Right renal pelvis (tissue), 4 donors: ENCODE data around the gene THAP8. TPM values are rescaled to one million over a fixed set of nuclear protein-coding genes. Genes with fewer than 3 reads are reported as not detected.
A peak's percentile ranks its signal among the peaks of the same experiment; 100 is the strongest.

Source experiments
- DNase-seq, 4 donors: peaks; one replicate each; pipeline ENCODE4 v3.0.0-alpha.2; 2013; ENCODE audit warnings: low read depth in 4 of 4, low spot score in 3 of 4, missing footprints in 1 of 4
- polyA plus RNA-seq, 4 donors: library from polyadenylated mRNA; unstranded; fragments of 120-200 nt; gene quantifications; one replicate each; pipeline ENCODE4 v1.2.1, GENCODE V29; 2013; ENCODE audit not compliant: insufficient read length in 4 of 4

The THAP8 gene
- polyA plus RNA-seq, 4 donors, result 11.6 to 17.0 (median 12.3) TPM

GRCh38 chr19:36030264-36031148 is 23.6 kb downstream of the THAP8 start:
- DNase-seq, result no peak

- DNase-seq, result no peak
Measured at GRCh38 chr19:36028313-36029041, 25.6 kb downstream of the THAP8 start.

- no peak for DNase-seq
Measured at GRCh38 chr19:36027696-36028095, 26.4 kb downstream of the THAP8 start.

GRCh38 chr19:36026091-36026876 is 27.8 kb downstream of the THAP8 start:
- no peak for DNase-seq

- no peak for DNase-seq
Measured at GRCh38 chr19:36025541-36025940, 28.5 kb downstream of the THAP8 start.

- DNase-seq, result no peak
Measured at GRCh38 chr19:36023432-36023831, 30.7 kb downstream of the THAP8 start.

GRCh38 chr19:36019061-36019670 is 34.9 kb downstream of the THAP8 start:
- DNase-seq, result no peak

- DNase-seq, result peak; percentile 94 to 97 (median 95)
Measured at GRCh38 chr19:36014012-36014924, 39.8 kb downstream of the THAP8 start, which contains the start of gene ALKBH6. TSS of gene ALKBH6 (minus strand) at chr19:36014213. CDS start at chr19:36013397, 816 bp downstream.

- DNase-seq, result no peak
Measured at GRCh38 chr19:36013280-36014011, 40.6 kb downstream of the THAP8 start.

GRCh38 chr19:36010402-36010801 is 43.7 kb downstream of the THAP8 start:
- no peak for DNase-seq

GRCh38 chr19:36009633-36010379 is 44.3 kb downstream of the THAP8 start:
- no peak for DNase-seq

- DNase-seq, result no peak
Measured at GRCh38 chr19:36009220-36009619, 44.9 kb downstream of the THAP8 start.

- DNase-seq, result peak in 1 of 4 donors; percentile 54
Measured at GRCh38 chr19:36008336-36008978, 45.6 kb downstream of the THAP8 start, which contains the start of gene SYNE4. TSS of gene SYNE4 (minus strand) at chr19:36008813. CDS start at chr19:36008681, 132 bp downstream.

GRCh38 chr19:36006955-36007354 is 47.1 kb downstream of the THAP8 start:
- DNase-seq, result no peak

- DNase-seq, result no peak
Measured at GRCh38 chr19:36003284-36003683, 50.8 kb downstream of the THAP8 start.

GRCh38 chr19:36001605-36002004 is 52.5 kb downstream of the THAP8 start:
- no peak for DNase-seq

- DNase-seq, result no peak
Measured at GRCh38 chr19:35996777-35997176, 57.3 kb downstream of the THAP8 start.
